GM18868 (cell line): ENCODE measurements around the gene ZNF771.

Source experiments
- ATAC-seq: cut with Tn5 transposase; IDR thresholded peaks from one replicate; pipeline ENCODE4 v1.9.1; 2021; ENCODE audit warnings: mild to moderate bottlenecking, moderate library complexity; ENCODE audit not compliant: unreplicated experiment

ZNF771 gene

GRCh38 chr16:30397776-30398660, 9.4 kb upstream of the ZNF771 start:
- no peak for ATAC-seq

- ATAC-seq = no peak
These were observed 8.6 kb upstream of the ZNF771 start for GRCh38 chr16:30398661-30399434.

GRCh38 chr16:30399435-30400186, 7.8 kb upstream of the ZNF771 start:
- ATAC-seq = no peak

- no peak for ATAC-seq
These were observed 5.5 kb upstream of the ZNF771 start for GRCh38 chr16:30401768-30402425.

- no peak for ATAC-seq
These were observed 658 bp upstream of the ZNF771 start for GRCh38 chr16:30406795-30407101.

- ATAC-seq = no peak
These were observed 563 bp downstream of the ZNF771 start for GRCh38 chr16:30407804-30408534.

GRCh38 chr16:30409125-30410060, 2.0 kb downstream of the ZNF771 start:
- no peak for ATAC-seq

GRCh38 chr16:30413112-30413806, 5.9 kb downstream of the ZNF771 start:
- ATAC-seq = no peak

GRCh38 chr16:30414159-30414558, 6.8 kb downstream of the ZNF771 start:
- no peak for ATAC-seq

GRCh38 chr16:30416047-30416603, 8.7 kb downstream of the ZNF771 start:
- ATAC-seq = no peak

- ATAC-seq = no peak
These were observed 9.5 kb downstream of the ZNF771 start for GRCh38 chr16:30416624-30417528.

- no peak for ATAC-seq
These were observed 10.3 kb downstream of the ZNF771 start for GRCh38 chr16:30417529-30418349.

- no peak for ATAC-seq
These were observed 11.2 kb downstream of the ZNF771 start for GRCh38 chr16:30418350-30419181.

- no peak for ATAC-seq
These were observed 13.6 kb downstream of the ZNF771 start for GRCh38 chr16:30421010-30421409.

- no peak for ATAC-seq
These were observed 20.6 kb downstream of the ZNF771 start for GRCh38 chr16:30428055-30428454.

GRCh38 chr16:30429418-30429677, 21.9 kb downstream of the ZNF771 start:
- ATAC-seq = no peak
